ENCODE measurements around the gene ALDH4A1.

The ALDH4A1 gene

DNA sequence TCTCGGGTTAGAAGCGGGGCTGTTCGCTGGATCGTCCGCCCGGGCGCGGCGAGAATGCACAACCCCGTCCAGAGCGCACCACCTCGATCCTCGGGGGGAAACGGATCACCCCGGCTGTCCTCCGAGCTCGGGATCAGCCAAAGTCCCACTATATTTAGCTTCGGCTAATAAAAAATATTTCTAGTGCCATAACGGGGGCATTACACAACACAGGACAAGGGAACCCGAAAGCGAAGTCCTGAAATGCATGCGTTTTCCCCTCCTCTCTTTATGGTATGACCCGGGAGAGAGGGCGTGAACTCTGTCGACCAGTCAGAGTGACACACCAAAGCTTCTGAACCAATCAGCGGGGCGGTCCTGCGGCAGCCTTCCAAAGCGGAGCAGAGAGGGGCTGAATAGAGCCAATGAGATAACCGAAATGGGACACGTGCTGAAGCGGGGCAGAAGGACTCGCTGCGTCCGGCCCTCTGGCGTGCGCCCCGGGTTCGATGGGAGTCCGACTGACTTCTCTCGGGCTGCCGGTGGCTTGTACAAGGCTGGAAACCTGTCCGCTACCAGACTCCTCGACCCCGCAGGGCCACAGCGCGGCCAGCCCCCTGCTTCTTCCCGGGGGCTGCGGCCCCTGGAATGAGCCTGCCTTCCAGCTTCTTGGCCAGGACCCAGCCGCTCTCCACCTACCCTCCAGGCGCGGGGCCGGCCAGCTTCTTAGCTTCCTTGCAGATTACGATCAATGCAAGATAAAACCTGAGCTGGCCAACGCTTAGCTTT lies at the start of gene ALDH4A1:
ALDH4A1 (minus strand) TSS at position 33 of the 768 bp plus-strand sequence; CDS start at position 1, 32 bp downstream.
- peak; percentile 96 for DNase-seq

DNA sequence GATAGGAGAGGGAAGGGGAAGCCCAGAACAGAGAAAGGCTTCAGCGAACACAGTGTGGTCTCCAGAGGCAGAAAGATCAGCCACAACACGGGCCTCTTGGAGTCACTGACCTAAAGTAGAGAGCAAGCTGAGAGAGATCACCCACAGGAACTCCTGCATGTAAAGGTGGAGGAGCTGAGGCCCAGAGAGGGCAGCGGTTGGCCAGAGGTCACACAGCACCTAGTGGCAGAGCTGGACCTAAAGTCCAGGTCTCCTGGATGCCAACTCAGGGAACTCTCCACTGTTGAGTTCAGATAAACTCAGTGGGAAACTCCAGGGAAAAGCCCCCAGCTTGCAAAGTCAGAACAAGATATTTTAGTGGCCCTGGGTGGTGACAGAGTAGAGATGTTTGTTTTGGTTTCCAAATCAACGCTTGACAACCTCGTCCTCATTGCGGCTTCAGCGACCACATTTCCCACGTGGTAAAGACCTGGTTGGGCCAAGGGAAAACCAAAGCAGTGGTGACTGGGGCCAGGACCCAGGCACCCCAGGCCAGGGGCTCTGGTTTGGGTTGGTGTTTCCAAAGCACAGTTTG lies 49.5 kb upstream of the ALDH4A1 start:
- peak; percentile 91 for DNase-seq

GRCh38 chr1:18951416-18951815 lies 49.1 kb upstream of the ALDH4A1 start:
- no peak for DNase-seq

- peak; percentile 61 for DNase-seq
These were observed 48.2 kb upstream of the ALDH4A1 start for GRCh38 chr1:18950401-18951026.

GRCh38 chr1:18949686-18950400 lies 47.5 kb upstream of the ALDH4A1 start:
- DNase-seq, result no peak

DNA sequence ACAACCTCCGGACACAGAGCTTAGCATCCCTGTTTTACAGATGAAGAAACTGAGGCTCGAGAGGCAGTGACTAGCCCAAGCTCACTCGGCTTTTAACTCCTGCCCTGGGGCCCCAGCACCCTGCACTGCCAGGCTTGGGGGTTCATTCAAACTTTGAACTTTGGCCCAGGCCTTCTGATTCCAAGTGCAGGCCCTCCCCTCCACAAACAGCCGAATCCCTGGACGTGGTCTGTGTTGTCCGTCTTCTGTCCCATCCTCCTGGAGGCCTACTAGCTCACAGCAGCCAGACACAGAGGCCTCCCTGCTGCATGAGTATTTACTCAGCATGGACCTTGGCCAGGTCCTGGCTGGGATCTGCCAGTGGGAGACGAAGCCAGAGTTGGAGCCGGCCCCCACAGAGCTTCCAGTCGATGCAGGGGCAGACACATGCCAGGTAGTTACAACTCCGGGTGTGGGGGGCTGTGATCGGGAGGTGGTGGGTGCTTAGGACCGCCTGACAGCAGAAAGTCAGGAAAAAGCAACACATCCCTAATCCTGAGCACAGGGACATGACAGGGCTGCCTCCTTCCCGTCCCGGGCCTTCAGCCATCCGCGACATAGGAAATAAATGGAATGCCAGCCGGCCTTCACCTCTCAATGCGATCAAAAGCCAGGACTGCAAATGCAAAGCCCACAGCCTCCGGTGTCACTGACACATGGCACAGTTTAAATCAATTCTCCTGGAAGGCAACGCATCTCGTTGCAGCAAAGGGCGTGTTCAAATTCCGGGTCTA lies 46.7 kb upstream of the ALDH4A1 start:
- DNase-seq, result no peak

GRCh38 chr1:18948048-18948912 lies 45.9 kb upstream of the ALDH4A1 start:
- peak; percentile 78 for DNase-seq

- DNase-seq, result no peak
These were observed 45.2 kb upstream of the ALDH4A1 start for GRCh38 chr1:18947570-18947969.

DNA sequence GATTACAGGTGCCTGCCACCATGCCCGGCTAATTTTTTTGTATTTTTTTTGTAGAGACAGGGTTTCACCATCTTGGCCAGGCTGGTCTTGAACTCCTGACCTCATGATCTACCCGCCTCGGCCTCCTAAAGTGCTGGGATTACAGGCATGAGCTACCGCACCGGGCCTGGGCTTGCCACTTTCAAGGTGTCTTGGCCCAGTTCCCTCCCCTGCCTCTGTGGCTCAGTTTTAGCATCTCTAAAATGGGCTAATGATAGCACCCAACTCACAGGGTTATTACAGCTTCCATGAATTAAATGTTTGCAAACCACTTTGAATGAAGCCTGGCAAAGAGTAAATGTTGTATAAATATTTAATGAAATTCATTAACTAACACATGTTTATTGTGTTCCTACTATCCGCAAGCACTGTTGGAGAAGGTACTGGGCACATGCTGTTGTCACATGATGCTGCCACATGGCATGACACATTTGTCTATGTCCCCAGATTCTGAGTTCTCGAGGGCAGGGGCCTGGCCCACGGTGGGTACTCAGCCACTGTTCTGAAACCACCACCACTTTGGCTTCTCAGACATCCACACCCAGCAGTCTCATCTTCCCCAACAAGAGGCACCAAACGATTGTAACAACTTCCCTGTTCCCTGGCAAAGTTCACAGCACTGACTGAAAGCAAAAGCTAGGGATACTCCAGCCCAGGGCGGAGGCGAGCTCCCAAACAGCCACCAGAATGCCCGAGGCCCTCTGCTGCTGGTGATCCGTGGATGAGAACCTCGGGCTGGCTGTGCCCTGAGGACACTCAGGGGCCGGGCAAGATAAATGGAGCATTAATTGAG lies 44.4 kb upstream of the ALDH4A1 start:
- no peak for DNase-seq

DNA sequence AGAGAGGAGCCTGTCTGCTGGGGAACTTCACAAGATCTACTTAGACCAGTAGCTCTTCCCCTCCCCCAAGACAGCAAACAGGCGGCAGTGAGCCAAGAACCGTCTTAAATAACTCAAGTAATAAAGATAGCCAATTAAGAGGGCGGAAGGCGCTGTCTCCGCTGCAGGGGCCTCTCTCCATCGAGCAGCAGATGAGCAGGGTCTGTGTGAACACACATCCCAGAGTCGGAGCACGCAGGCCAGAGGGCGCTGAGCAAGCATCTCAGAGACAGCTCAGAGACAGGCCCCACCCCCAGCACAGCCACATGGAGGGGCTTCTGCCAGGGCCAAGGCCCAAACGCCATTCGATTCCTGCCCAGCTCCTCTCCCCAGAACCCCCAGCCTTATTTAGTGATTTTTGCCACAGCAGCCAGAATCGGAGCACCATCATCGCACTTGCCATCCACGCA lies 43.1 kb upstream of the ALDH4A1 start:
- DNase-seq, result no peak

DNA sequence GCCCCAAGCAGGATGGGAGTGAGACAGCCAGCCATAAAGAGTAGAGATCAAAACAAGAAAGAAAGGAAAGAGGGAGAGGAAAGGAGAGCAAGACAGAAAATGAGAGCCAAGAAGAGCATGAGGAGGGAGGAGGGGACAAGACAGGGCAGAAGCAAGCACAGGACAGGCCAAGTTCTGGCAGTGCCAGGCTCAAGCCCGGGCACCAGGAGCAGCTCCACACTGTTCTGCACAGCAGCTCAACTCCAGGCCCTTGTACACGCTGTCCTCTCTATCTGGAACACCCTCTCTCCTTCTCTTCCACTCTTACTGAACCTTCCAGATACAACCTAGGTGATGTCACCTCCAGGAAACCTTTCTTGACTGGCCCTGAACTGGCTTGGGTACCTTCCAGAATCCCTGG lies 42.5 kb upstream of the ALDH4A1 start:
- no peak for DNase-seq

DNA sequence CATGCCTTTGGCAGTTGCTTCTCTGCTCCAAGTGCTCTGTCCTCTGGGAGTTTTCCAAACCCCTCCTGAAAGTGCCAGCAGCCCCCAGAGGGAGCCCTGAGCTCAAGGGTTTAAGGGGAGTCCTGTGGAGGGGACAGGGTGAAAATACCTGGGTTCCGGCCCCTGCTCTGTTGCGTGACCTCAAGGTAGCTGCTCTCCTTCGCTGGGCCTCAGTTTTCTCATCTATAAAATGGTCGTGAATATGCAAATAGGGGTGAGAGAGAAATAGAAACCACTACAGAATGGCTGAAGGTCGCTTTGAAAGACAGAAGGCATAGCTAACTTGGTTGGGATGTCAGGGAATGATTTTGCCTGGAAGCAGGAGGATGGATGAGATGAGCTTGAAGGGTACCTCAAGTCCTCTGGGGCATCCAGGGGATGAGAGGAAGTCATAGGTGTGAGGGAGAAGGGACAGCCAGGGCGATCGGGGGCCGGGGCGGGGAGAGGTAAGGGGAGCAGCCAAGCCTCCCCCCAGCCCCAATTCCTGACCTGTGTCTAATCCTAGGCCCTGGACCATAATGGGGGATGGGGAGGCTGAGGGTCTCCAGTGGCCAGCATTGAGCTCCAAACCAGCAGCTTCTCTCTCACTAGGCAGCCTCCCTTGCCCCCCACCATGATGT lies 41.7 kb upstream of the ALDH4A1 start:
- DNase-seq, result no peak

DNA sequence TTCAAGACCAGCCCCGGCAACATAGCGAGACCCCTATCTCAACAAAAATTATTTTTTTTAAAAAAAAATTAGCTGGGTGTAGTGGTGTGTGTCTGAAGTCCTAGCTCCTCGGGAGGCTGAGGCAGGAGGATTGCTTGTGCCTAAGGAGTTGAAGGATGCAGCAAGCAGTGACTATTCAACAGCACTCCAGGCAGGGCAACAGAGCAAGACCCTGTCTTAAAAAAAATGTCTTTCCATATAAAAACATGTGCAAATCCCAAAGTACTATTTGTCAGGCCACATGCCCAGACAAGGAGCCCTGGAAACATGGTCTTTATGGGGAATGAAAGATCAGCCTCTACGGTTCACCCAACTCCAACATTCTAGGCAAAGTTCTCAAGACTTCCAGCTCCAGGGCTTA lies 40.8 kb upstream of the ALDH4A1 start:
- DNase-seq, result no peak

GRCh38 chr1:18942340-18942739 lies 40.0 kb upstream of the ALDH4A1 start:
- DNase-seq, result no peak

GRCh38 chr1:18941221-18942141 lies 39.1 kb upstream of the ALDH4A1 start:
- no peak for DNase-seq

DNA sequence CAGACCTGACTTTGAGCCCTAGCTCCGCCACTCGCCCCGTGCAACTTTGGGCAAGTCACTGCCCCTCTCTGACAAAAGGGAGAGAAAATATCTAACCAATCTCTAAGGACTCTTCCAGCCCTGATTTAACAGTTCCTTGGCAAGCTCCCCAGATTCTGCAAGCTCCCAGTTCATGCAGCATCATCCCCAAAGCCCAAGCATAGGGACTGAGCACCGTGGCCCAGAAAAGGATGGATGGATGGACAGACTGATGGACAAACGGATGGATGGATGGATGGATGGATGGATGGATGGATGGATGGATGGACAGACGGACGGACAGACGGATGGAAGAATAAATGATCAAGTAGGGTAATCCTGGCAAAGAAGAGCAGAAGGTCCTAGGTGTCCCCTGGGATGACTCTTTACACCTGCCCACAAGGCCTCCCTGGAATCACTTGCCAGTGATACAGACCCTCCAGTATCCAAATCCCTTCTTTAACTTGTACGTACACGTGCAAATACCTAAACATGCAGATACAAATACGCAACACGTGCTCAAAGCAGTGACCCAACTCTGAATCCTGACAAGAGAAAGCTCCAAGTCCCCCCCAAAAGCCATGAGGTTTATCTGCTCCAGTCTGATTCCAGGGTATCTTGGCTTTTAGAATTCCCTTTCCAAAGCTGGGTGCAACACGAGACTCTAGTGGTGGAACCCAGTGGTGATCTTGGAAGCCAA lies 38.1 kb upstream of the ALDH4A1 start:
- no peak for DNase-seq

DNA sequence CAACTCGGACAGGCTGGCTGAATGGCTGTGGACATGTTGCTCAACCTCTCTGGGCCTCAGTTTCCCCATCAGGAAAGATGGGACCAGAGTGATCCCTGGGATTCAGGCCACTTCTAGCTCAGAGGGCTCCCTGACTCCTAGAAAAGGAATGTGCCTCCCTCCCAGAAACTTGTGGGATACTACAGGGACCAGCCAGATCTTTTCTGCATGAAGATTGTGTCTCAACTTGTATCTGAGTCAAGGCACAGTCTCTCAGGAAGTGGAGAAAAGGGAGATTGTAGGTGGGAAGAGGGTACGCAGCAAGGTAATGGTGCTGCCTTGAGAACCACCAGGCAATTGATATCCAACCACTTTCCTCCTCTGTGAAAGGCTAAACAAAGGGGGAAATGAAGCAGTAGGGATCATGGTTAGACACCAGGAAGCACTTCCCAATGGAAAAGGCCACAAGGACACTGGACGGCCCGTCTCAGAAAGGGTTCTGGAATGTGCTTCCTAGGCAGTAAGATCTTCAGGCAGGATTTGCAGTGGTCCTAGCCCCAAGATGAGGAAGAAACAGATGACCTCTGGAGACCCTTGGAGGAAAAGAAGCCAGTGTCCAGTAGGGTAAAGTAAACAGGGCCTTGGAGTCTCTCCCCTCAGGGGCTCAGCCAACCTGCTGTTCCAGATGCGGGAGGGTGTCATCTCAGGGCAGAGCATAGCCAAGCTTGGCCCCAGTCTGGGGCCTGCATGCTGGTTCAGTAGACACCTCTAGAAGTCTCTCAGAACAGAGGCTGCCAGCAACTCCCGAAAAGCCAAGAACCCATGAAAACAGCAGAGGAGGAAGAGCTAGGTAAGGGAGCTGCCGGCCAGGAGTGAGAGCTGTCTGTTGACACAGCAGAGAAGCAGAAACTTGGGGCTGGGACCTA lies 37.3 kb upstream of the ALDH4A1 start:
- no peak for DNase-seq

Measured in CD4-positive, alpha-beta T cell treated with Interleukin-4 for 4 hours (primary cell).